Loucy (cell line): ENCODE data around the gene ZNF280B.
"Not testable (repeated sequence)": the region's sequence is repeated elsewhere in the genome, so short reads cannot be mapped to it uniquely, and the experiment has no call there.

Source experiments
- EZH2phosphoT487 ChIP-seq: fragments of 200-600 bp; IDR thresholded peaks from 2 replicates; pipeline ENCODE4 v1.6.1; 2018; ENCODE audit warnings: antibody characterized with exemption, mild to moderate bottlenecking, moderate library complexity, borderline replicate concordance
- TF ChIP-seq, protein P1 (sequence below): fragments of 200-600 bp; sonication (generic); conservative IDR thresholded peaks from 2 replicates; pipeline ENCODE4 v1.5.1; 2014; ENCODE audit warnings: mild to moderate bottlenecking, antibody characterized with exemption, low read length

DNA sequence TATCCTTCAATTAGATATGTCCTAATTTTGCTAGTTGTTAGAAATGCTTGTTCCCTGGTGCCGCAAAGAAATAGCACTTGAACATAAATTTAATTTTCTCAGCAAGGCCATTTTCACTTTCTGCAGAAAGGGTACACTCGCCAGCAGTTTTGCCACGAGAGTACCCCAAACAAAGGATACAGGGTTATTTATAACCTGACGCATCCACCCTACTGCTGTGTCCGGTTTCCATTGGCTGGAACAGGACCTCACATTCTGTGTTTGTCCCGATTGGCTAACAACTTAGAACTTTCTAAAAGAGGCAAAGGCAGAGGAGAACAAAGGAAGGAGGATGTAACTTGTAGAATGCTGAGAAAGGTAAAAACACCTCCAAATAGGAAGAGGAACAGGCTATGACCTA is 1.4 kb upstream of the ZNF280B start:
- TF ChIP-seq EZH2phosphoT487: not testable (repeated sequence)
- TF ChIP-seq, protein P1, sequence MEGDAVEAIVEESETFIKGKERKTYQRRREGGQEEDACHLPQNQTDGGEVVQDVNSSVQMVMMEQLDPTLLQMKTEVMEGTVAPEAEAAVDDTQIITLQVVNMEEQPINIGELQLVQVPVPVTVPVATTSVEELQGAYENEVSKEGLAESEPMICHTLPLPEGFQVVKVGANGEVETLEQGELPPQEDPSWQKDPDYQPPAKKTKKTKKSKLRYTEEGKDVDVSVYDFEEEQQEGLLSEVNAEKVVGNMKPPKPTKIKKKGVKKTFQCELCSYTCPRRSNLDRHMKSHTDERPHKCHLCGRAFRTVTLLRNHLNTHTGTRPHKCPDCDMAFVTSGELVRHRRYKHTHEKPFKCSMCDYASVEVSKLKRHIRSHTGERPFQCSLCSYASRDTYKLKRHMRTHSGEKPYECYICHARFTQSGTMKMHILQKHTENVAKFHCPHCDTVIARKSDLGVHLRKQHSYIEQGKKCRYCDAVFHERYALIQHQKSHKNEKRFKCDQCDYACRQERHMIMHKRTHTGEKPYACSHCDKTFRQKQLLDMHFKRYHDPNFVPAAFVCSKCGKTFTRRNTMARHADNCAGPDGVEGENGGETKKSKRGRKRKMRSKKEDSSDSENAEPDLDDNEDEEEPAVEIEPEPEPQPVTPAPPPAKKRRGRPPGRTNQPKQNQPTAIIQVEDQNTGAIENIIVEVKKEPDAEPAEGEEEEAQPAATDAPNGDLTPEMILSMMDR: not testable (repeated sequence)
